GM19468 (cell line): Measurements from ENCODE around the gene NXN.
"Not testable (repeated sequence)": the region's sequence is repeated elsewhere in the genome, so short reads cannot be mapped to it uniquely, and the experiment has no call there.

ENCODE experiments used
- ATAC-seq: cut with Tn5 transposase; IDR thresholded peaks from one replicate; pipeline ENCODE4 v1.9.1; 2021; ENCODE audit warnings: mild to moderate bottlenecking, moderate library complexity, moderate number of reproducible peaks; ENCODE audit not compliant: unreplicated experiment; ENCODE audit errors: extremely low read depth

Gene NXN

GRCh38 chr17:925817-926216 lies 53.8 kb downstream of the NXN start:
- no peak for ATAC-seq

DNA sequence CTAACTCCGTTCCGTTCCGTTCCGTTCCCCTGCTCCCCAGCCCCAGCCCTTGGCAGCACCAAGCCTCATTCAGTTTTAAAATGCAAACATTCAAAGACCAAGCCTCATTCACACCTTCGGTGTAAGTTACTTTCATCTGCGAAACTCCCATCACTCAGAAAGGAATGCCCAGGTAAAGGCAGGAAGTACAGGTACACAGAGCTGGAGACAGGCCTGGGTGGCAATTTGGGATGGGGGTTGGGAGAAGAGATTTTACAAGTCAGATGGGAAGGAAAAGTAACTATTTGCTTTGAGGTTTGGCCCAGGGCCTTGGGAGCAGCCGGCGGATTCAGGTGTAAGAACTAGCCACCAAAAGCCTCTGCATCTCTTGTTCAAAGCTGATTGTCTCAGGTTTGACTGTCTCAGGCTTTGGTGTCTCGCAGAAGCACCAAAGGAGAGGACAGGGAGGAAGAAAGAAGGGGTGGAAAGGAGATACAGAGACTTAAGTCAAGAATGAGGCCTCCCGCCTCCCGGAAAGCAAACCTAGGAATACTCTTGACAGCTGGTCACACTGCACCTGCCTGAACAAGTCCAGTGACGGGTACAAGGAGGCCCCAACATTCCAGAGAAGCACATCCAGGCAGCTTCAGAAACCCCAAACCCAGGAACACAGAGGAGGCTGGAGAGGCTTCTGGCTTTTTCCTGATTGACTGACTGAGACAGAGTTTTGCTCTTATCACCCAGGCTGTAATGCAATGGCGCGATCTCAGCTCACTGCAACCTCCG lies 54.7 kb downstream of the NXN start:
- no peak for ATAC-seq

GRCh38 chr17:924306-924705 lies 55.3 kb downstream of the NXN start:
- not testable (repeated sequence) for ATAC-seq

DNA sequence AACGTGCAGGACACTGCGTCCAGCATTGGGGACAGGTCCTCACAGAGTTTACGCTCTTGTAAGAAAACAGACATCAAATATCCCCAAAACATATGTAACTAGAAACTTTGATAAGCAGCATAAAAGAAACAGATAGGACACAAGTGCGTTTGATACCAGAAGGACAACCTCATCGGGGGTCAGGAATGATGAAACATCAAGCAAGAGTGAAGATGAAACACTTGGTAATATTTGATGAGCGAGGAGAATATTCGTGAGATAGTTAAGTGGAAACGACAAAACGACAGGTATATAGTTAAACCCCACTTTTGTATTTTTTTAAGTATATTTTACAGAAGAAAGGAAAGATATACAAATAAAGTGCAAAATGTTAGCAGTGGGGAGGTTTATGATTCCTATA lies 55.9 kb downstream of the NXN start:
- no peak for ATAC-seq

DNA sequence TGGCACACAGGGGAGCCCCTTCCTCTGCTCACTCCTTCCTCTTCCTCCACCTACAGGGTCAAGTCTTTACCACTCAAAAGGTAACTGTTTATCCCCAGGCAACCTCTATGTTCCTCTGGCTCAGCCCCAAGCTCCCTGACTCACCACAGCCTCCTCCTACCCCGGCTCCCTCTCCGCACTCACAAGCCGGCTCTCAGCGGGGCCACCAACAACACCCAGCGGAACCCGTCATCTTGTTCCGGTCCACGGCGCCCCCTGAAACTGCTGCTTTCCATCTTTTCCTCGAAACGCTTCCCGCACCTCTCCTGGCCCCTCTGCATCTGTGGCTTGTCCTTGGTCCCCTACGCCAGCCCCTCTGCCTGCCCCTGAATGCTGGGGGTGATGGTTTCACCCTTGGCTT lies 58.4 kb downstream of the NXN start:
- ATAC-seq = no peak

DNA sequence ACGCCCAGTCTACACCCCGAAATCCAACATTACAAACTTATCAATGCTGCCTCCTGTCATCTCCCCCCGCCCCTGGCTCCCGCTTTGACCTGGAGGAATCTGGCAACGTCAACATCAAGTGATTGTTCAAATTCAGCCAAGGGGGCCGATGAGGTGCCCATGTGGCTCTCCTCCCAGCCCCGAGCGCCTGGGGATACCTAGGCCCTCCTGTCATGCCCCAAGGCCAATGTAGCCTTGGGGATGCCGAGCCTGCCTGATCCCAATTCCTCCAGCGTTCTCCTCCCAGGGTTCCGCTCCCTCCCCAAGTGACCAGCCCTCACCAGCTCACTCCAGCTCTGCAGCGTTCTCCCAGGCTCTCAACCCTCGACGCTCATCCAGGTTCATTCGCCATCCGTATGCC lies 59.4 kb downstream of the NXN start:
- ATAC-seq = no peak

GRCh38 chr17:917941-918740 lies 61.4 kb downstream of the NXN start:
- no peak for ATAC-seq

GRCh38 chr17:917391-917811 lies 62.2 kb downstream of the NXN start:
- ATAC-seq = no peak

- no peak for ATAC-seq
These were observed 63.3 kb downstream of the NXN start for GRCh38 chr17:916315-916714.

DNA sequence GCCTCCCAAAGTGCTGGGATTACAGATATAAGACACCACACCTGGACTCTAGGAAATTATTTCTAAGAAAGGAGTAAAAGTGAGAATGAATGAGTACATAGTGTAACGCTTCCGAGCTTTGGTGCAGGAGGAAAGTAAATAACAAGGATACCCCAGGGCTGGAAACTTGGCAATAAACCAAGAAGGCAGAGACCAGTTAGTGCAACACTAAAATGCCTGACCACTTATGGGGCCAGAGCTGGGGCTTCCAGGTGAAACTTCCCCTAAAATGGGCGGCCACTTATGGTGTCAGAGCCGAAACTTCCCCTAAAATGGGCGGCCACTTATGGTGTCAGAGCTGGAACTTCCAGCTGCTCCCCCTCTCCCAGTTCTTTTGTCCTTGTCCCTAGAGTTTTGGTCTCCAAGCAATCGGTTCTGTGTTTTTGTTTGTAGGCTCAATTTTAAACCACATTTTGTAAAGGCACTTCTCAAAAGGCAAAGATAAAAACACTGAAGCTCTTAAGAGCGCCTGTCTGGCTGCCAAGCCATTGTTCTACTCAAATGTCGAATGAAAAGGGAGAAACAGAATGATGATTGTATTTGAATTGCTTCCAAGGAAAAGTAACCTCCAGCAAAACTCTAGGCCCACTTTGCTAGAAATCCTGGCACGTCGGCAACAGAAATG lies 63.9 kb downstream of the NXN start:
- ATAC-seq = no peak

- ATAC-seq = no peak
These were observed 65.0 kb downstream of the NXN start for GRCh38 chr17:914561-914960.

GRCh38 chr17:913207-913606 lies 66.4 kb downstream of the NXN start:
- ATAC-seq = no peak

DNA sequence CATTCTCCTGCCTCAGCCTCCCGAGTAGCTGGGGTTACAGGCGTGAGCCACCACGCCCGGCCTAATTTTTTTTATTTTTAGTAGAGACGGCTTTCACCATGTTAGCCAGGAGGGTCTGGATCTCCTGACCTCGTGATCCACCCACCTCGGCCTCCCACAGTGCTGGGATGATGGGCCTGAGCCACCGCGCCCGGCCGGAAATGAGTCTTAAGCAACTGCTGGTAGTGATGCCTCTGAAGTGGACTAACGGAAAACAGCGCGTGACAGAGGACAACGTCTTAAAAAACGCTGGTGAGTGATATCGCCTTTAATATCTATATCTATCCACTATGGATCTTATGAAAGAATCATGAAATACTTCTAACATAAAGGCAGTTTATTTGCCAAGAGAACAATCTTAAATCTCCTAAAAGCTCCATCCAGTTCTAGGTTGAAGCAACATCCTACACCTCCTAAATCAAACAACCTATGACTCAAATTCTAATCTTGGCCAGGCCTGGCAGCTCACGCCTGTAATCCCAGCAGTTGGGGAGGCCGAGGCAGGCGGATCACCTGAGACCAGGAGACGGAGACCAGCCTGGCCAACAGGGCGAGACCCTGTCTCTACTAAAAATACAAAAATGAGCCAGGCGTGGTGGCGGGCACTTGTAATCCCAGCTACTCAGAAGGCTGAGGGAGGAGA lies 69.8 kb downstream of the NXN start:
- no peak for ATAC-seq

DNA sequence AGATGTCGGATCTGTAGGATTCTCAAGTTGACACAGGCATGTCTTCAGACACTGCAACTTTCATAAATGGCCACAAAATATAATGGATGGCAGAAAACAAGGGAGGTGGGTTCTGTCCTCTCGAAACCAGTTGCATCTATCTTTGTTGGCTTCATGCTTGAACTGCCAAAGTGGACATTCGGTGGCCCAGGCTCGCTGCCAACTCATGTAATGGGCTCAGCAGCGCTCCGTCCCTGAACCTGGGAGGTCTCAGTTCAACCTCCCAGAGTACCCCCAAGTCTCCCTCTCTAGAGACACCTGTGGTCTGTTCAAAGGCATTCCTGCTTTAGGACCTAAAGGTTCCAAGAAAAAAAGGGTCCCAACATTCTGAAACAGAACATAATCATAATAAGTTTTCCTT lies 71.9 kb downstream of the NXN start:
- ATAC-seq = no peak

DNA sequence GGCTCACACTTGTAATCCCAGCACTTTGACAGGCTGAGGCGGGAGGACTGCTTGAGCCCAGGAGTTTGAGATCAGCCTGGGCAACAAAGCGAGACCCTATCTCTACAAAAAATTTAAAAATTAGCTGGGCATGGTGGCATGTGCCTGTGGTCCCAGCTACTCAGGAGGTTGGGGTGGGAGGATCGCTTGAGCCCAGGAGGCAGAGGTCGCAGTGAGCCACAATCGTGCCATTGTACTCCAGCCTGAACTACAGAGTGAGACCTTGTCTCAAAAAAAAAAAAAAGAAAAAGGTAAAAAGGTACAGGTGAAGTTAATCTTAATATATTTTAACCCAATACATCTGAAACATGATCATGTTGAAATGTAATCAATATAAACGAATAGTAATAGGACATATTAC lies 73.9 kb downstream of the NXN start:
- not testable (repeated sequence) for ATAC-seq

DNA sequence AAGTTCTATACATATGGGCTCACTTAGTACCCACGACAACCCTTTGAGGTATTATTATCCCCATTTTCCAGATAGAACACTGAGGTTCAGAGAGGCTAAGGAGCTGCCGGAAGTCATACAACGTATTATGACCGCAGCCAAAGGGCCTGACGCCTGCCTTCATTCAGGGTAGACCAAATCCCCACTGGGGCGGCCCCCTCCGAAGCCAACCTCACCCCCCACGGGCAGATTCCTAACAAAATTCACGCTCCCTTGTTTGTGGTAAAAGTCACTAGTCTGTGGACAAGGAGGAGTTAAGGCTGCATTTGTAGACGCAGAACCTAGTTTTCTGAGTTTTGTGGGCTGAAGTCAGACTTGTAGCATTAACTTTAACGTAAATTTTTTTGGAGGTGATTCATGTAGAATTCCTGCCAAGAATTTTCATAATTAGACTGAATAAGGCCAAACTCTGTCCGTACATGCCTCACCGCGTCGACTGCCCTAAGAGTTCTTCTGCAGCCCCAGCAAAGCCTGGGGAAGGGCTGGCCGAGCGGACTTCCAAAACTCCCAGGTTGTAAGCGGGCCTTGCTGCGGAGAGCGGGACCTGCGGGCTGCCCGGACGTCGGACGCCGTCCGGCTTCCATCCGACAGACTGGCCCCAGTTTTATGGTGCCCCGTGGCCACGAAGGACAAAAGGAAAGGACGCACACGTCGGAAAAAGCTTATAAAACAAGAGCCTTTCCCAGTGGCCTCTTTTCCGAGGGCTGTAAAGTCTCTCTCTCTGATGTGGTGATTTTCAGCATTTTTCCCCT lies 75.7 kb downstream of the NXN start:
- no peak for ATAC-seq

DNA sequence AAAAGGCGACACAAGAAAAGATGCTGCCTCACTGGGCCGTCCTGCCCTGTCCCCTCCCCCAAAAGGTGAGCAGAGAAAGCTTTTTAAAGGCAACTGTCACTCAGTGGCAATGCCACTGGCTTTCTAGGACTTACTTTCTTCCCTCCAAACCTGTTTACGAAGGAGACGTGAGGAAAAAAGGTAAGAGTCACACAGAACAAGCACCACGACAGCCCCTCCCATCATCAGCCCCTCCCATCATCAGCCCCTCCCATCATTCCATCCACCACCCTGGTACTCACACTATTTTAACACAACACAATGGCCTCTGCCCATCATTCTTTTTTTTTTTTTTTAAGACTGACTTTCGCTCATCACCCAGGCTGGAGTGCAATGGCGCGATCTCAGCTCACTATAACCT lies 77.1 kb downstream of the NXN start:
- ATAC-seq = no peak

DNA sequence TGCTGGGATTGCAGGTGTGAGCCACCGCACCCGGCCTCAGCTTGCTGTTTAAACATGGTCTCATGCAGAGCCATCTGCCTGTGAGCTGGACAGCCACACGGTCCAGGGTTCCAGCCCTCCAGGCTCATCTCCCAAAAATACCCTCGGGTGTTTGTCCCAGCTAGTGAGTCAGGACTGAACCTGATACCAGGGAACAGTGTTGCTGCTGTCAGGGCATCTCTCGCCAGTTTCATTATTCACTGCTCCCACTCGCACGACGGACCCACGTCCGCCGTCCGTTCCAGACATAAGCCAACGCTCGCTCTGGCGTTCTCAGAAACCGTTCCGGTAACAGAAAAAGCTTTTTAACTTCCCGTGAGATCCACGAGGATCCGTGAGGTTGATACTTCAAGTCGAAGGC lies 77.6 kb downstream of the NXN start:
- ATAC-seq = no peak

GRCh38 chr17:901191-901950 lies 78.2 kb downstream of the NXN start:
- ATAC-seq = no peak
